Neural progenitor cell (in vitro differentiated cells): ENCODE data around the gene FOLR2. TPM values are rescaled to one million over a fixed set of nuclear protein-coding genes. Genes with fewer than 3 reads are reported as not detected.

Experiments
- DNase-seq: peaks from one replicate; pipeline ENCODE4 v3.0.0-alpha.2; 2016; ENCODE audit warnings: low spot score
- H2AFZ ChIP-seq: fragments of 200-600 bp; sonication (generic); replicated peaks from 2 replicates; pipeline ENCODE4 v1.6.1; 2016; ENCODE audit warnings: antibody characterized with exemption
- H3F3A ChIP-seq: fragments of 200-600 bp; sonication (generic); 2 replicates; pipeline ENCODE4 v1.6.1; 2016; ENCODE audit warnings: antibody characterized with exemption, low read depth
- H3K27ac ChIP-seq: fragments of 200-600 bp; sonication (generic); 2 replicates; pipeline ENCODE4 v1.5.1; 2016; ENCODE audit warnings: mild to moderate bottlenecking
- H3K27me3 ChIP-seq: fragments of 200-600 bp; sonication (generic); 2 replicates; pipeline ENCODE4 v1.6.1; 2016; ENCODE audit warnings: mild to moderate bottlenecking, moderate library complexity
- H3K36me3 ChIP-seq: fragments of 200-600 bp; sonication (generic); 2 replicates; pipeline ENCODE4 v1.5.1; 2016
- H3K4me1 ChIP-seq: fragments of 200-600 bp; sonication (generic); 2 replicates; pipeline ENCODE4 v1.6.1; 2016; ENCODE audit warnings: mixed run types
- H3K4me2 ChIP-seq: fragments of 200-600 bp; sonication (generic); 2 replicates; pipeline ENCODE4 v1.6.1; 2016
- H3K4me3 ChIP-seq: fragments of 200-600 bp; sonication (generic); 2 replicates; pipeline ENCODE4 v1.5.1; 2016
- H3K79me2 ChIP-seq: fragments of 200-600 bp; sonication (generic); 2 replicates; pipeline ENCODE4 v1.6.1; 2016; ENCODE audit warnings: low read depth
- H3K9ac ChIP-seq: fragments of 200-600 bp; sonication (generic); 2 replicates; pipeline ENCODE4 v1.6.1; 2016
- H3K9me3 ChIP-seq: fragments of 200-600 bp; sonication (generic); 2 replicates; pipeline ENCODE4 v1.5.1; 2016; ENCODE audit warnings: low read depth
- H4K20me1 ChIP-seq: fragments of 200-600 bp; sonication (generic); 2 replicates; pipeline ENCODE4 v1.6.1; 2016; ENCODE audit warnings: low read depth
- H3K27ac Mint-ChIP-seq: 3 replicates; pipeline ENCODE4 v1.8.0; 2021; ENCODE audit warnings: mixed read lengths
- H3K27me3 Mint-ChIP-seq: 2 replicates; pipeline ENCODE4 v1.8.0; 2022; ENCODE audit warnings: low read depth, mild to moderate bottlenecking, inconsistent platforms, moderate library complexity, mixed read lengths; ENCODE audit not compliant: insufficient read depth
- H3K36me3 Mint-ChIP-seq: 3 replicates; pipeline ENCODE4 v1.8.0; 2021; ENCODE audit warnings: mixed read lengths
- H3K4me1 Mint-ChIP-seq: 3 replicates; pipeline ENCODE4 v1.8.0; 2021; ENCODE audit warnings: mixed read lengths
- H3K4me3 Mint-ChIP-seq: 3 replicates; pipeline ENCODE4 v1.8.0; 2021; ENCODE audit warnings: mild to moderate bottlenecking, moderate library complexity, mixed read lengths
- H3K9me3 Mint-ChIP-seq: 3 replicates; pipeline ENCODE4 v1.8.0; 2020; ENCODE audit warnings: mixed read lengths
- CTCF ChIP-seq: fragments of 200-600 bp; sonication (generic); IDR thresholded peaks from 2 replicates; pipeline ENCODE4 v1.5.1; 2017; ENCODE audit warnings: antibody characterized with exemption, mild to moderate bottlenecking
- EZH2 ChIP-seq: fragments of 200-600 bp; sonication (generic); IDR thresholded peaks from 2 replicates; pipeline ENCODE4 v1.6.1; 2017; ENCODE audit warnings: antibody characterized with exemption, mild to moderate bottlenecking, moderate library complexity
- EZH2phosphoT487 ChIP-seq: fragments of 200-600 bp; sonication (generic); IDR thresholded peaks from 2 replicates; pipeline ENCODE4 v1.6.1; 2017; ENCODE audit warnings: antibody characterized with exemption
- total RNA-seq: library from RNA; depleted of rRNA; stranded (reverse); fragments of >200 nt; gene quantifications from 2 replicates; pipeline ENCODE4 v1.2.3, GENCODE V29; 2015; ENCODE audit warnings: low replicate concordance

The FOLR2 gene
- total RNA-seq, 1 donor from 2014 or later = not detected

- H3K4me3 ChIP-seq = no peak overlapping the region
- no peak overlapping the region for H3K9ac ChIP-seq
- peaks cover 15% of the 10 kb centered on the region for H3K9me3 Mint-ChIP-seq
- TF ChIP-seq EZH2 (no peak), EZH2phosphoT487 (no peak)
- H3K27me3 Mint-ChIP-seq = peaks cover 36% of the 10 kb centered on the region
- no peak for DNase-seq
- no peak overlapping the region for H3K4me3 Mint-ChIP-seq
- H3K9me3 ChIP-seq = no peaks in the 10 kb centered on the region
- no peak overlapping the region for H3K27ac Mint-ChIP-seq
- H3K36me3 Mint-ChIP-seq = peaks cover 4% of the 10 kb centered on the region
- no peak overlapping the region for H2AFZ ChIP-seq
- no peaks in the 10 kb centered on the region for H3K36me3 ChIP-seq
- H4K20me1 ChIP-seq = no peaks in the 10 kb centered on the region
- peak overlapping the region; percentile 84 for H3K4me2 ChIP-seq
- peaks cover 5% of the 10 kb centered on the region for H3F3A ChIP-seq
- no peak overlapping the region for H3K27ac ChIP-seq
- peaks cover 15% of the 10 kb centered on the region for H3K4me1 Mint-ChIP-seq
- peaks cover 87% of the 10 kb centered on the region for H3K27me3 ChIP-seq
- peaks cover 6% of the 10 kb centered on the region for H3K4me1 ChIP-seq
- no peaks in the 10 kb centered on the region for H3K79me2 ChIP-seq
Observed at GRCh38 chr11:72245263-72245816, 28.7 kb downstream of the FOLR2 start.

- Histone ChIP-seq H4K20me1 (no peaks in the 10 kb centered on the region), H3K9me3 (no peaks in the 10 kb centered on the region), H3K4me3 (no peak overlapping the region), H3K4me1 (peaks cover 3% of the 10 kb centered on the region), H3F3A (peaks cover 5% of the 10 kb centered on the region), H3K36me3 (no peaks in the 10 kb centered on the region), H3K79me2 (no peaks in the 10 kb centered on the region), H3K27ac (no peak overlapping the region), H3K4me2 (no peak overlapping the region), H3K9ac (no peak overlapping the region), H2AFZ (no peak overlapping the region), H3K27me3 (peaks cover 69% of the 10 kb centered on the region)
- no peak for DNase-seq
- TF ChIP-seq CTCF = no peak
- TF ChIP-seq EZH2phosphoT487 = no peak
- TF ChIP-seq EZH2 = no peak
- Mint-ChIP-seq H3K9me3 (peaks cover 8% of the 10 kb centered on the region), H3K4me1 (peaks cover 9% of the 10 kb centered on the region), H3K36me3 (peaks cover 3% of the 10 kb centered on the region), H3K27ac (no peak overlapping the region), H3K27me3 (peaks cover 16% of the 10 kb centered on the region), H3K4me3 (no peak overlapping the region)
Observed at GRCh38 chr11:72247584-72247983, 31.0 kb downstream of the FOLR2 start.

GRCh38 chr11:72249961-72250360 lies 33.4 kb downstream of the FOLR2 start:
- no peaks in the 10 kb centered on the region for H3K4me1 Mint-ChIP-seq

More at GRCh38 chr11:72249961-72250360, 33.4 kb downstream of the FOLR2 start:
- H3K4me2 ChIP-seq = no peak overlapping the region
- H3K27ac ChIP-seq = no peak overlapping the region
- Mint-ChIP-seq H3K4me3 (no peak overlapping the region), H3K9me3 (peaks cover 8% of the 10 kb centered on the region), H3K36me3 (no peaks in the 10 kb centered on the region), H3K27ac (no peak overlapping the region), H3K27me3 (peaks cover 5% of the 10 kb centered on the region)
- H3K9me3 ChIP-seq = no peaks in the 10 kb centered on the region
- DNase-seq = no peak
- H3K36me3 ChIP-seq = no peaks in the 10 kb centered on the region
- H3K27me3 ChIP-seq = peaks cover 46% of the 10 kb centered on the region
- no peaks in the 10 kb centered on the region for H3F3A ChIP-seq
- H2AFZ ChIP-seq = no peak overlapping the region
- TF ChIP-seq EZH2phosphoT487 = no peak
- TF ChIP-seq CTCF = no peak
- no peak for TF ChIP-seq EZH2
- no peak overlapping the region for H3K9ac ChIP-seq
- no peaks in the 10 kb centered on the region for H3K4me1 ChIP-seq
- H4K20me1 ChIP-seq = no peaks in the 10 kb centered on the region
- H3K4me3 ChIP-seq = no peak overlapping the region
- H3K79me2 ChIP-seq = no peaks in the 10 kb centered on the region
